CD14-positive monocyte (primary cell): ENCODE results near the gene MRPL24. TPM values are rescaled to one million over a fixed set of nuclear protein-coding genes. Genes with fewer than 3 reads are reported as not detected.

Source experiments
- DNase-seq, 3 donors: peaks; one replicate each; pipeline ENCODE4 v3.0.0-alpha.2; 2011 to 2022
- H2AFZ ChIP-seq: 2 replicates; pipeline ENCODE4 v1.6.0; 2012; ENCODE audit warnings: mild to moderate bottlenecking, low read depth, low read length, inconsistent platforms; ENCODE audit not compliant: insufficient read depth, poor library complexity, severe bottlenecking
- H3K27ac ChIP-seq, 2 donors: 1 replicate in 1 of 2; 2 replicates in 1 of 2; pipeline ENCODE4 v1.5.1; 2012 to 2013; ENCODE audit warnings: low read length in 2 of 2, control low read depth in 1 of 2, inconsistent platforms in 1 of 2, low read depth in 1 of 2, mild to moderate bottlenecking in 1 of 2
- H3K27me3 ChIP-seq, 2 donors: one replicate each; pipeline versions ENCODE4 v1.6.0 to v1.6.1; 2011 to 2013; ENCODE audit warnings: low read length in 2 of 2; ENCODE audit not compliant: control insufficient read depth in 2 of 2, insufficient read depth in 2 of 2
- H3K36me3 ChIP-seq, 2 donors: replicated peaks in 1 of 2; 1 replicate in 1 of 2; 2 replicates in 1 of 2; pipeline versions ENCODE4 v1.5.1 to v1.6.1; 2012 to 2013; ENCODE audit warnings: low read length in 2 of 2, control low read depth in 1 of 2, inconsistent platforms in 1 of 2, mild to moderate bottlenecking in 1 of 2; ENCODE audit not compliant: insufficient read depth in 2 of 2, control insufficient read depth in 1 of 2
- H3K4me1 ChIP-seq, 2 donors: 1 replicate in 1 of 2; 2 replicates in 1 of 2; pipeline versions ENCODE4 v1.5.1 to v1.6.1; 2012 to 2013; ENCODE audit warnings: low read length in 2 of 2, control low read depth in 1 of 2, inconsistent platforms in 1 of 2, mild to moderate bottlenecking in 1 of 2, moderate library complexity in 1 of 2; ENCODE audit not compliant: insufficient read depth in 2 of 2, control insufficient read depth in 1 of 2
- H3K4me2 ChIP-seq: replicated peaks from 2 replicates; pipeline ENCODE3; 2012; ENCODE audit warnings: low read length, moderate library complexity, mild to moderate bottlenecking; ENCODE audit not compliant: poor library complexity, severe bottlenecking; ENCODE audit errors: extremely low read depth
- H3K4me3 ChIP-seq, 3 experiments: fragments of 200-600 bp in 1 of 3; sonication (generic) in 1 of 3; replicated peaks in 1 of 3; 1 replicate in 2 of 3; 2 replicates in 1 of 3; pipeline ENCODE4 v1.5.1; 2011 to 2013; ENCODE audit warnings: low read length in 3 of 3, mild to moderate bottlenecking in 3 of 3, control low read depth in 2 of 3, low read depth in 2 of 3, inconsistent platforms in 1 of 3, moderate library complexity in 1 of 3
- H3K79me2 ChIP-seq: 2 replicates; pipeline ENCODE4 v1.6.0; 2012; ENCODE audit warnings: mild to moderate bottlenecking, control low read depth, inconsistent platforms, low read length, moderate library complexity; ENCODE audit not compliant: insufficient read depth
- H3K9ac ChIP-seq: 2 replicates; pipeline ENCODE4 v1.6.0; 2017; ENCODE audit warnings: low read length, mild to moderate bottlenecking; ENCODE audit not compliant: insufficient read depth, poor library complexity, severe bottlenecking
- H3K9me3 ChIP-seq, 2 donors: replicated peaks in 1 of 2; 1 replicate in 1 of 2; 2 replicates in 1 of 2; pipeline versions ENCODE4 v1.5.1 to v1.6.1; 2012 to 2013; ENCODE audit warnings: low read length in 2 of 2, control low read depth in 1 of 2; ENCODE audit not compliant: control insufficient read depth in 1 of 2, insufficient read depth in 1 of 2
- H4K20me1 ChIP-seq: 2 replicates; pipeline ENCODE4 v1.6.0; 2012; ENCODE audit warnings: mild to moderate bottlenecking, low read length, control low read depth, moderate library complexity; ENCODE audit not compliant: insufficient read depth
- H3K27ac Mint-ChIP-seq, 7 donors: one replicate each; pipeline ENCODE4 v1.8.0; 2020; ENCODE audit warnings: mild to moderate bottlenecking in 7 of 7, mixed read lengths in 7 of 7, moderate library complexity in 6 of 7, inconsistent platforms in 2 of 7
- H3K27me3 Mint-ChIP-seq, 3 donors: one replicate each; pipeline ENCODE4 v1.8.0; 2021 to 2022; ENCODE audit warnings: low read depth in 3 of 3, mild to moderate bottlenecking in 3 of 3, mixed read lengths in 3 of 3, moderate library complexity in 3 of 3, inconsistent platforms in 1 of 3
- H3K36me3 Mint-ChIP-seq, 2 donors: one replicate each; pipeline ENCODE4 v1.8.0; 2020; ENCODE audit warnings: mixed read lengths in 2 of 2, inconsistent platforms in 1 of 2, mild to moderate bottlenecking in 1 of 2
- H3K4me1 Mint-ChIP-seq: one replicate; pipeline ENCODE4 v1.8.0; 2020; ENCODE audit warnings: mild to moderate bottlenecking, mixed read lengths
- H3K4me3 Mint-ChIP-seq, 2 donors: one replicate each; pipeline ENCODE4 v1.8.0; 2020; ENCODE audit warnings: mild to moderate bottlenecking in 2 of 2, mixed read lengths in 2 of 2, moderate library complexity in 1 of 2
- H3K9me3 Mint-ChIP-seq, 7 donors: one replicate each; pipeline ENCODE4 v1.8.0; 2020 to 2022; ENCODE audit warnings: mixed read lengths in 7 of 7, mild to moderate bottlenecking in 6 of 7, moderate library complexity in 6 of 7, inconsistent platforms in 2 of 7
- WGBS: methylation state at CpG from one replicate; pipeline ENCODE4 v1.1.5; 2013; ENCODE audit warnings: missing lambda C conversion rate; ENCODE audit not compliant: insufficient coverage; 5-methylcytosine and 5-hydroxymethylcytosine counted together
- intact Hi-C, 2 donors: fragments of 100-400 bp; cut with micrococcal nuclease; formaldehyde crosslinking; loops; one replicate each; pipeline versions ENCODE4 v1.15.0 to v1.15.1; 2023
- polyA plus RNA-seq, 3 donors: library from polyadenylated mRNA; depleted of rRNA in 1 of 3; unstranded in 2 of 3; stranded (reverse) in 1 of 3; fragments of 300-500 nt in 2 of 3; fragments of >200 nt in 1 of 3; fragmentation: Illumina TruSeq in 2 of 3; gene quantifications; 1 replicate in 2 of 3; 2 replicates in 1 of 3; pipeline ENCODE4 v1.2.3, GENCODE V29; 2012 to 2021
- TF ChIP-seq, protein P1 (sequence below): fragments of 200-600 bp; IDR thresholded peaks from one replicate; pipeline ENCODE4 v1.8.0; 2022; ENCODE audit warnings: antibody characterized with exemption, mild to moderate bottlenecking

Gene MRPL24
- polyA plus RNA-seq, 3 donors: 28.7 to 47.0 (median 38.4) TPM

- H3K4me1 Mint-ChIP-seq: peaks cover 63% of the 10 kb centered on the region
- H2AFZ ChIP-seq: peak overlapping the region; percentile 14
- H3K9me3 ChIP-seq: no peaks in the 10 kb centered on the region
- H3K27me3 Mint-ChIP-seq: peaks cover 0 to 3% (median 2%) of the 10 kb centered on the region in 3 donors
- H3K27ac Mint-ChIP-seq: peak overlapping the region; percentile 87 to 98 (median 94)
- TF ChIP-seq, protein P1, sequence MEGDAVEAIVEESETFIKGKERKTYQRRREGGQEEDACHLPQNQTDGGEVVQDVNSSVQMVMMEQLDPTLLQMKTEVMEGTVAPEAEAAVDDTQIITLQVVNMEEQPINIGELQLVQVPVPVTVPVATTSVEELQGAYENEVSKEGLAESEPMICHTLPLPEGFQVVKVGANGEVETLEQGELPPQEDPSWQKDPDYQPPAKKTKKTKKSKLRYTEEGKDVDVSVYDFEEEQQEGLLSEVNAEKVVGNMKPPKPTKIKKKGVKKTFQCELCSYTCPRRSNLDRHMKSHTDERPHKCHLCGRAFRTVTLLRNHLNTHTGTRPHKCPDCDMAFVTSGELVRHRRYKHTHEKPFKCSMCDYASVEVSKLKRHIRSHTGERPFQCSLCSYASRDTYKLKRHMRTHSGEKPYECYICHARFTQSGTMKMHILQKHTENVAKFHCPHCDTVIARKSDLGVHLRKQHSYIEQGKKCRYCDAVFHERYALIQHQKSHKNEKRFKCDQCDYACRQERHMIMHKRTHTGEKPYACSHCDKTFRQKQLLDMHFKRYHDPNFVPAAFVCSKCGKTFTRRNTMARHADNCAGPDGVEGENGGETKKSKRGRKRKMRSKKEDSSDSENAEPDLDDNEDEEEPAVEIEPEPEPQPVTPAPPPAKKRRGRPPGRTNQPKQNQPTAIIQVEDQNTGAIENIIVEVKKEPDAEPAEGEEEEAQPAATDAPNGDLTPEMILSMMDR: no peak
- peaks cover 19 to 24% of the 10 kb centered on the region in 2 donors for H3K36me3 ChIP-seq
- H3K79me2 ChIP-seq: peaks cover 94% of the 10 kb centered on the region
- H3K4me2 ChIP-seq: peak overlapping the region; percentile 91
- H3K36me3 Mint-ChIP-seq: peaks cover 23 to 28% of the 10 kb centered on the region in 2 donors
- WGBS: 0% methylated on average over 4 of the region's 8 CpGs
- peak in 2 of 3 donors; percentile 39 to 72 for DNase-seq
- H3K4me3 Mint-ChIP-seq: peak overlapping the region; percentile 88 to 97
- H3K9me3 Mint-ChIP-seq: no peaks in the 10 kb centered on the region
- H4K20me1 ChIP-seq: peaks cover 45% of the 10 kb centered on the region
- H3K27ac ChIP-seq: peak overlapping the region; percentile 89 to 91
- peak overlapping the region; percentile 80 for H3K9ac ChIP-seq
- no peaks in the 10 kb centered on the region for H3K27me3 ChIP-seq
- peaks cover 61 to 72% of the 10 kb centered on the region in 2 donors for H3K4me1 ChIP-seq
- intact Hi-C loops: loop anchor here in 1 of 2 donors (5.0 kb wide), 1 partner anchor 246 kb away; the partner anchor contains the start of gene MEF2D
- H3K4me3 ChIP-seq: peak overlapping the region; percentile 75 to 96 (median 84)
Measured at GRCh38 chr1:156747742-156748669, 7.1 kb upstream of the MRPL24 start.
